Measurements from ENCODE around the gene F7. TPM values are rescaled to one million over a fixed set of nuclear protein-coding genes. Genes with fewer than 3 reads are reported as not detected.

The F7 gene
- total RNA-seq, 1 donor from 2014 or later: not detected

GRCh38 chr13:113074401-113074800 is 31.2 kb upstream of the F7 start:
- DNase-seq (ENCODE audit: low read depth) (no peak), FAIRE-seq (no peak)
- Histone ChIP-seq H3K36me3 (ENCODE audit: control insufficient read depth, insufficient read depth, low read length) (no peaks in the 10 kb centered on the region), H3K4me3 (ENCODE audit: low read depth, low read length) (no peak overlapping the region), H3K27me3 (ENCODE audit: control insufficient read depth, insufficient read depth, low read length) (no peaks in the 10 kb centered on the region)
- no peak for TF ChIP-seq CTCF (IDR thresholded peaks at IDR 0.05; ENCODE audit: insufficient read depth, low read length, severe bottlenecking)

GRCh38 chr13:113074876-113075275 is 30.7 kb upstream of the F7 start:
- DNase-seq (ENCODE audit: low read depth): no peak
- Histone ChIP-seq H3K36me3 (ENCODE audit: control insufficient read depth, insufficient read depth, low read length) (no peaks in the 10 kb centered on the region), H3K27me3 (ENCODE audit: control insufficient read depth, insufficient read depth, low read length) (no peaks in the 10 kb centered on the region), H3K4me3 (ENCODE audit: low read depth, low read length) (no peak overlapping the region)
- no peak for FAIRE-seq
- TF ChIP-seq CTCF (IDR thresholded peaks at IDR 0.05; ENCODE audit: insufficient read depth, low read length, severe bottlenecking): no peak

- H3K36me3 ChIP-seq (ENCODE audit: control insufficient read depth, insufficient read depth, low read length): no peaks in the 10 kb centered on the region
- DNase-seq (ENCODE audit: low read depth) (no peak), FAIRE-seq (no peak)
- TF ChIP-seq CTCF (IDR thresholded peaks at IDR 0.05; ENCODE audit: insufficient read depth, low read length, severe bottlenecking): no peak
- H3K4me3 ChIP-seq (ENCODE audit: low read depth, low read length): no peak overlapping the region
- H3K27me3 ChIP-seq (ENCODE audit: control insufficient read depth, insufficient read depth, low read length): no peaks in the 10 kb centered on the region
These were observed 29.9 kb upstream of the F7 start for GRCh38 chr13:113075711-113076110.

GRCh38 chr13:113076681-113077401 is 28.8 kb upstream of the F7 start:
- Histone ChIP-seq H3K4me3 (ENCODE audit: low read depth, low read length) (no peak overlapping the region), H3K27me3 (ENCODE audit: control insufficient read depth, insufficient read depth, low read length) (no peaks in the 10 kb centered on the region), H3K36me3 (ENCODE audit: control insufficient read depth, insufficient read depth, low read length) (no peaks in the 10 kb centered on the region)
- no peak for FAIRE-seq
- no peak for DNase-seq (ENCODE audit: low read depth)
- TF ChIP-seq CTCF (IDR thresholded peaks at IDR 0.05; ENCODE audit: insufficient read depth, low read length, severe bottlenecking): no peak

GRCh38 chr13:113077566-113077952 is 28.0 kb upstream of the F7 start:
- Histone ChIP-seq H3K27me3 (ENCODE audit: control insufficient read depth, insufficient read depth, low read length) (no peaks in the 10 kb centered on the region), H3K36me3 (ENCODE audit: control insufficient read depth, insufficient read depth, low read length) (no peaks in the 10 kb centered on the region), H3K4me3 (ENCODE audit: low read depth, low read length) (no peak overlapping the region)
- FAIRE-seq: no peak
- no peak for TF ChIP-seq CTCF (IDR thresholded peaks at IDR 0.05; ENCODE audit: insufficient read depth, low read length, severe bottlenecking)
- no peak for DNase-seq (ENCODE audit: low read depth)
